HG03045 (cell line): ENCODE results near the gene IGFL3.
"Not testable (repeated sequence)": the region's sequence is repeated elsewhere in the genome, so short reads cannot be mapped to it uniquely, and the experiment has no call there.

Experiments
- ATAC-seq: cut with Tn5 transposase; IDR thresholded peaks from one replicate; pipeline ENCODE4 v1.9.1; 2021; ENCODE audit warnings: mild to moderate bottlenecking, moderate library complexity; ENCODE audit not compliant: unreplicated experiment

The IGFL3 gene

DNA sequence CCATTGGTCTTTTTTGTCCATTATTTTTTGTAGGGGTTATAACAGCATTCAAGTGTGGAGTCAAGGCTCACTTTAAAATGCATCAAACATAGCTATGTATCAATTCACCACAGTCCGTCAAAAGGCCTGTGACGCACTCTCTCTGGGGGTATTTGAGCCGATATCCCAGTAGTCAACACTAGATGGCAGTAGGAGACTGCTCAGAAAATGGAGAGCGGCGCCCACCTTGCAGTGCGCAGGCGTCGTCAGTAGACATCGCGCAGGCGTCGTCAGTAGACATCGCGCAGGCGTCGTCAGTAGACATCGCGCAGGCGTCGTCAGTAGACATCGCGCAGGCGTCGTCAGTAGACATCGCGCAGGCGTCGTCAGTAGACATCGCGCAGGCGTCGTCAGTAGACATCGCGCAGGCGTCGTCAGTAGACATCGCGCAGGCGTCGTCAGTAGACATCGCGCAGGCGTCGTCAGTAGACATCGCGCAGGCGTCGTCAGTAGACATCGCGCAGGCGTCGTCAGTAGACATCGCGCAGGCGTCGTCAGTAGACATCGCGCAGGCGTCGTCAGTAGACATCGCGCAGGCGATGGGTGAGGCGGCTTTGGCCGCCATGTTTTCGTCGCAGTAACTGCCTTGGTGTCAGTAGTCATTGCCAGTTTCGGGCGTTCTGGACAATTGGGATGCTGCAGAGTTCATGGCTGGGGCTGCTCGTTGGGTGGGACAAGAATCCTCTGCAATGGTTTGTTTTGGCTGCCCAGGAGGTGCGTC is 45.7 kb downstream of the IGFL3 start:
- not testable (repeated sequence) for ATAC-seq

DNA sequence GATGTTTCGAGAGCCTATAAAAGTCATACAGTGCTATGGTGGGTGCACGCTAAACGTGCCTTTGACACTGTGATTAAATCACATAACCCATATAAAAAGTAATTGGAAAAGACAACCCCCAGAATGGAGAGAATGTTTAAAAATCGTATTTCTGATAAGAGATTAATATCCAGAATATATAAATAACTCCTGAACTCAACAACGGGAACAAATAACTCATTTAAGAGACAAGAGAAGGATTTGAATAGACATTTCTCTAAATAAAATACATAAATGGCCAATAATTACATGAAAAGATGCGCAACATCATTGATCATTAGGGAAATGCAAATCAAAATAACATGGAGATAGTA is 46.7 kb downstream of the IGFL3 start:
- ATAC-seq, result no peak

DNA sequence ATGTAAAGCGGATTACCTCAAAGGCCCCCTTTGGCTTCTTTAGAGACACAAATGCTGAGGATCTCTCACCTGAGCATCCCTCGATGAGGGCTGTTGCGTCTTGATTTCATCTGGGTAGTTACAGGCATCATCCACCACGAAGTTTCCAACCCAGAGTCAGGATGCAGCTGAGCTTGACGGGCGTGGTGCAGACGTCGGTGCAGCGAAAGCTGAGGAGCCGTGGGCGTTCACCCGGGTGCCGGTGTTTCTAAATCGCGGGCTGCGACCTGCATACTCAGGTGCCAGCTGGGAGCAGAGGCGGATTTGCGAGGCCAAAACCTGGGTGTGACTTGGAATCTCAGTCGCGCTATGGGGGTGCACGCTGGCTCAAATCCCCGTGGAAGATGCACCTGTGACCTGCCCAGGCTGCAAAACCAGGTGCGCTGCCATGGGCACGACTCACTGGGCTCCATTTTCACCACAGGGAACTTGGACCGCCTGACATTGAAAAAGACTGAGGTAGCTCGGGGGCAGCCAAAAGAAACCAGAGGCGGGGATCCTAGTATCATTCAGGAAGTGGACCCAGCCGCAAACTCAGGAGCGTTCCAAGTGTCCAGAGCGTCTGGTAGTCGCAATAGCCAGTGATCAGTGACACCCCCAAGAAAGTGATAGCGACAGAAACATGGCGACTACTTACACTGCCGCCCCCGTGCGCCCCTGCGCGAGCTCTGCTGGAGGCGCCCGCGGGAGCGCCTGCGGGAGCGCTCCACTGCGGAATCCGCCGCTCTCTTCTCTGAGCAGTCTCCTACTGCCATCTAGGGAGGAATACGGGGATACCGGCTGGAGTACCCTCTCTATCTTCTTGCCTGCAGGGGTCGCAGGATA is 47.3 kb downstream of the IGFL3 start:
- no peak for ATAC-seq

DNA sequence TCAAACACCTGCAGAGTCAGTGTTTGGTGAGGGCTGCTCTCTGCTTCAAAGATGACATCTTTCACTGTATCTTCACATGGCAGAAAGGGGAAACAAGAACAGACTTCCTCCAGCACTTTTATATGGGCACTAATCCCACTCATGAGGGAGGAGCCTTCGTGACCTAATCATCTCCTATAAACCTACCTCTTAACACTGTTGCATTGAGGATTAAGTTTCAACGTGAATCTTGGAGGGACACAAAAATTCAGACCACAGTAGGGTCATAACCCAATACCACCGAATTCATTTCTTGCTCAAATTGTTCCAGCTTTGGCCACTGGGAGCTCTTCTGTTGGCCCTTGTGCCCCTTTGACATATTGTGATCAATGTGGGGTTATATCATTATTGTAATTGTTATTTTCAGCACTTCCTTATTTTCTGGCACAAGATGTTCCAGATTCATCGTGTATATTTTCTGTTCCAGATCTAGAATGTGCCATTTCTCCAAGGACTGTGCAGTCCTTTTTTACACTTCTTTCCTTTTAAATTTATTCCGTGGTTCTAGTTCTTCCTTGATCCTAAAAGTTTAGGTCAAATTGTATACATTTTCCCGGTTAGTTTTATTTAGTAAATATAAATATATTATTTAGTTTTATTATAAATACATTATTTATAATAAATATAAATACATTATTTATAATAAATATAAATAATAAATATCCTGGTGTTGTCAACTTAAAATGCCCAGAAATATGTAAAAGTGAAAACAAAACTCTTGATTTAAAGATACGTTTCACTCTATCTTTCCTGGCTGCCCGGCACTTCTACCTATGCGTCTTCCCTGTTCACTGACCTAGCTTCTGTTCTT is 48.2 kb downstream of the IGFL3 start:
- ATAC-seq, result no peak

DNA sequence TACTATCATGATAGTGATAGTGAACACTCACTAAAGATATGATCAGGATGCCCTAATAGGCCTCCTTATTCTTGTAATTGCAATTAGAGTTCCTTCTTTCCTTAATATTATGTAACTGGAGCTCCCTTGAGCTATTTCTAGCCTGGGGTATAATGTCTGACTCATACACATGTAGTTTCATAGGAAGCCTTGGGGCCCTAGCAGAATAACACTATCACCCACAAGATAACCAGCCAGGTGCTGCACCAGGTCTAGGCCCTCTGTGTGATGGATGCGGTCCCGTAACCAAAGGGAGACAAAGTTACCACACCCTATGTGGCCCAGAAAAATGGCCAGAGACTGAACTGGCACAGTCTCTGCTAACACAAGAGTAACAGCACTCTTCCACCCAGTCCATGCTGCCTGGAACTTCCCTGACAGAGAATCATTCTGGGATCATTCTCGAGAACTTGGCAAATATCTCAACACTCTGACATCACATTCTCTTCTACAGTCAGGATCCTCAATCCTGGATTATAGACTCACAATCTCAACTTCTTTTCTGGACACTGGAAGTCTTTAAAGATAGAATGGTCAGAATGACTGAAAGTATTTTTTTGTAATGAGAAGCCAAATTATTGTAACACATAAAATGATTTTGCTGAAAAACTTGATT is 51.1 kb downstream of the IGFL3 start:
- no peak for ATAC-seq
